ENCODE data around the gene TRPM8. TPM values are rescaled to one million over a fixed set of nuclear protein-coding genes. Genes with fewer than 3 reads are reported as not detected.

TRPM8 gene
- total RNA-seq, 1 donor from 2014 or later = not detected

- Mint-ChIP-seq H3K9me3 (no peaks in the 10 kb centered on the region), H3K27me3 (peaks cover 25% of the 10 kb centered on the region), H3K4me3 (no peak overlapping the region), H3K36me3 (ENCODE audit: low read depth) (no peaks in the 10 kb centered on the region), H3K4me1 (peaks cover 3% of the 10 kb centered on the region), H3K27ac (no peak overlapping the region)
- CTCF ChIA-PET = no interaction called here
- ATAC-seq (ENCODE audit: low read depth) (no peak), DNase-seq (no peak)
- intact Hi-C loops (cut with micrococcal nuclease) = no loop called here
- TF ChIP-seq CTCF (IDR thresholded peaks at IDR 0.05) = no peak
- POLR2A ChIA-PET = no interaction called here
These were observed 82.0 kb downstream of the TRPM8 start for GRCh38 chr2:233999182-233999581.

DNA sequence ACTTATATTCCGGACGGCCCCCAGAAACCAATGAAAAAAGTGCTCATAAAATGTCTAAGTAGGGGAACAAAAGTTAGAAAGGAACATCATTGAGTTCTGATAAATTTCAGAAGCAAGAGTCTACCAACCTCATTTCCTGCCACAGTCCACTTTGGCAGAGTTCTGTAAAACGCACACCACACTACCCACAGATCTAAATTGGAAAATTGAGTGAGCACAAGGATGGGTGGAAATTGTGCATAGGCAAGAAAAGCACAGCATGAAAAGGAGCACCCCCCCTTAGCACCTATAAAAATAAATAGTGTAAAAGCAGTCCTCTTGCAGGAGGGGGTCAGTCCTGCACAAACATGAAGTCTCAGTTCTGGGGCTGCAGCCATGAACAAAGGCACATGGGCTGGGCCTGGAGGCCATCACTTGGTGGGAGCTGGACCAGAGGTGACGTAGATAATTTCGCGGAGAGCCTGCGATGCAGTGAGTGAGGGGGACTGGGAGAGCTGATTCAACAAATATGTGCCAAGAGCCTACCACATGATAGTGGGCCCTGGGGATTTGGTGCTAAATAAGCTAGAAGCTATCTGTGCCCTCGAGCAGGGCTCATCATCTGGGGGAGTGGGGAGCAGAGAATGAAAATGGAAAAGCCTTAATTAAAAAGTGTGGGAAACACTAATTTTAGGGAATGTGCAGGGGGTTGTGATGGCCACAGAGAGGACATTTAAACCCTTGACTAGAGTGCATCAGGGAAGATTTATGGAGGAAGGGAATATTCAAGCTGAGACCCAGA is 84.4 kb downstream of the TRPM8 start:
- H3K27me3 Mint-ChIP-seq = peaks cover 24% of the 10 kb centered on the region
- H3K4me1 Mint-ChIP-seq = no peaks in the 10 kb centered on the region
- no peaks in the 10 kb centered on the region for H3K9me3 Mint-ChIP-seq
- no peak overlapping the region for H3K4me3 Mint-ChIP-seq
- ATAC-seq (ENCODE audit: low read depth) (no peak), DNase-seq (no peak)
- intact Hi-C loops (cut with micrococcal nuclease) = no loop called here
- no peak for TF ChIP-seq CTCF (IDR thresholded peaks at IDR 0.05)
- no peak overlapping the region for H3K27ac Mint-ChIP-seq
- H3K36me3 Mint-ChIP-seq (ENCODE audit: low read depth) = no peaks in the 10 kb centered on the region
- ChIA-PET POLR2A (no interaction called here), CTCF (no interaction called here)

GRCh38 chr2:234002281-234002680 is 85.1 kb downstream of the TRPM8 start:
- ATAC-seq (ENCODE audit: low read depth) (no peak), DNase-seq (no peak)
- peaks cover 24% of the 10 kb centered on the region for H3K27me3 Mint-ChIP-seq
- no peaks in the 10 kb centered on the region for H3K9me3 Mint-ChIP-seq
- no peaks in the 10 kb centered on the region for H3K4me1 Mint-ChIP-seq
- H3K27ac Mint-ChIP-seq = no peak overlapping the region
- TF ChIP-seq CTCF (IDR thresholded peaks at IDR 0.05) = no peak
- CTCF ChIA-PET = no interaction called here
- intact Hi-C loops (cut with micrococcal nuclease) = no loop called here
- H3K4me3 Mint-ChIP-seq = no peak overlapping the region
- POLR2A ChIA-PET = no interaction called here
- H3K36me3 Mint-ChIP-seq (ENCODE audit: low read depth) = no peaks in the 10 kb centered on the region

GRCh38 chr2:234003972-234004617 is 86.9 kb downstream of the TRPM8 start:
- Mint-ChIP-seq H3K4me1 (no peaks in the 10 kb centered on the region), H3K36me3 (ENCODE audit: low read depth) (no peaks in the 10 kb centered on the region), H3K27me3 (peaks cover 24% of the 10 kb centered on the region), H3K9me3 (no peaks in the 10 kb centered on the region), H3K4me3 (no peak overlapping the region), H3K27ac (no peak overlapping the region)
- intact Hi-C loops (cut with micrococcal nuclease) = no loop called here
- TF ChIP-seq CTCF (IDR thresholded peaks at IDR 0.05) = no peak
- DNase-seq = no peak
- ChIA-PET CTCF (no interaction called here), POLR2A (no interaction called here)
- no peak for ATAC-seq (ENCODE audit: low read depth)

- intact Hi-C loops (cut with micrococcal nuclease) = no loop called here
- Mint-ChIP-seq H3K27ac (no peak overlapping the region), H3K4me1 (no peaks in the 10 kb centered on the region), H3K27me3 (peaks cover 22% of the 10 kb centered on the region), H3K36me3 (ENCODE audit: low read depth) (no peaks in the 10 kb centered on the region), H3K4me3 (no peak overlapping the region), H3K9me3 (no peaks in the 10 kb centered on the region)
- no peak for DNase-seq
- no peak for TF ChIP-seq CTCF (IDR thresholded peaks at IDR 0.05)
- ATAC-seq (ENCODE audit: low read depth) = no peak
- ChIA-PET CTCF (no interaction called here), POLR2A (no interaction called here)
These were observed 88.0 kb downstream of the TRPM8 start for GRCh38 chr2:234005126-234005525.
